HG02852 (cell line): Measurements from ENCODE around the gene MAP2K6.

Source experiments
- ATAC-seq: cut with Tn5 transposase; IDR thresholded peaks from one replicate; pipeline ENCODE4 v1.9.1; 2021; ENCODE audit warnings: mild to moderate bottlenecking, moderate library complexity; ENCODE audit not compliant: unreplicated experiment

The MAP2K6 gene

DNA sequence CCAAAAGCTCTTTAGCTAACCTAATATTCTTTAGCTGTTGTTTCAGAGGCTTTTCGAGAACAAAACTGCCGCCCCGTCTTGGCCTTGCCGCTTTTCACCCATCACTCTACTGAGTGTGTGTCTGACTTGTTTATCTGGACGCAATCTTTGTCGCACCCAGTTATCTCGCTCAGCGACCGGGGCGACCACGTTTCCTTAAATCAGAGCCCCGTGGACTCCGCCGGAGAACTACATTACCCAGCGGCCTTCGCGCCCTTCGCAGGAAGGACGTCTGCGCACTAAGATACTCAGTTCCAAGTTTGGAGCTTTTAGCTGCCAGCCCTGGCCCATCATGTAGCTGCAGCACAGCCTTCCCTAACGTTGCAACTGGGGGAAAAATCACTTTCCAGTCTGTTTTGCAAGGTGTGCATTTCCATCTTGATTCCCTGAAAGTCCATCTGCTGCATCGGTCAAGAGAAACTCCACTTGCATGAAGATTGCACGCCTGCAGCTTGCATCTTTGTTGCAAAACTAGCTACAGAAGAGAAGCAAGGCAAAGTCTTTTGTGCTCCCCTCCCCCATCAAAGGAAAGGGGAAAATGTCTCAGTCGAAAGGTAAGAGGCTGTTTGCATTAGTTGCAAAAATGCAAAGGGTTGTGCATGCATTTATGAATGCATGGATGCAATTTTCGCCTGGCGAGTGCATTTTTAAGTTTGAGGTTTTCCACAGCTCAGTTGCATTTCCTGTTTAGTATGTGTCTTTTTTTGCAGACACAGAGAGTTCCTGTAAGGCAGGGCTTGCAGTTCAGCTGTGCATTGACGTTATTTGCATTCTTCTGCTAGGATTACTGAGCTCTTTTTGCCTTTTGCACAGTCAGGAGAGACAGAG lies at the start of gene MAP2K6:
MAP2K6 (plus strand) TSS at position 290 of the 867 bp plus-strand sequence; CDS start at position 578, 288 bp downstream.
- peak; percentile 96 for ATAC-seq

- ATAC-seq = peak; percentile 91
These were observed 47.2 kb upstream of the MAP2K6 start for GRCh38 chr17:69367298-69367697.

GRCh38 chr17:69373069-69373468 lies 41.4 kb upstream of the MAP2K6 start:
- ATAC-seq = no peak

- no peak for ATAC-seq
These were observed 39.3 kb upstream of the MAP2K6 start for GRCh38 chr17:69375229-69375628.

DNA sequence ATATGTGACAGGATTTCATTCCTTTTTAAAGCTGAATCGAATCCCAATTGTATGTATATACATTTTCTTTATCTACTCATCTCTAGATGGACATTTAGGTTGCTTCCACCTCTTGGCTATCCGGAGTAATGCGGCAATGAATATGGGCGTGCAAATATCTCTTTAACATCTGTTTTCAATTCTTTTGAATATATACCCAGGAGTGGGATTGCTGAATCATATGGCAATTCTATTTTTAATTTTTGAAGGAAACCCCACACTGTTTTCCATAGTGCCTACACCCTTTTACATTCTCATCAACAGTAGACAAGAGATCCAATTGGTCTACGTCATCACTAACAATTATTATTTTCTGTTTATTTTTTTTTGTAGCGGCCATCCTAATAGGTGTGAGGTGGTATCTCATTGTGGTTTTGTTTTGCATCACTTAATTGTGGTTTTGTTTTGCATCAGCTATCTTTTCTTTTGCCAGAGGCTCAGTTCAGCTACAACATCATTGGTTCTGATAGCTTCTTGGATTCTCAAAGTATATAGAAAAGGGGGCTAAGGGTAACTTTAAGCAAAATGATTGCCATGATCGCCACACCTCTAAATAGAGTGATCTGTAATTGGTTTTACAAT lies 25.6 kb upstream of the MAP2K6 start:
- no peak for ATAC-seq

DNA sequence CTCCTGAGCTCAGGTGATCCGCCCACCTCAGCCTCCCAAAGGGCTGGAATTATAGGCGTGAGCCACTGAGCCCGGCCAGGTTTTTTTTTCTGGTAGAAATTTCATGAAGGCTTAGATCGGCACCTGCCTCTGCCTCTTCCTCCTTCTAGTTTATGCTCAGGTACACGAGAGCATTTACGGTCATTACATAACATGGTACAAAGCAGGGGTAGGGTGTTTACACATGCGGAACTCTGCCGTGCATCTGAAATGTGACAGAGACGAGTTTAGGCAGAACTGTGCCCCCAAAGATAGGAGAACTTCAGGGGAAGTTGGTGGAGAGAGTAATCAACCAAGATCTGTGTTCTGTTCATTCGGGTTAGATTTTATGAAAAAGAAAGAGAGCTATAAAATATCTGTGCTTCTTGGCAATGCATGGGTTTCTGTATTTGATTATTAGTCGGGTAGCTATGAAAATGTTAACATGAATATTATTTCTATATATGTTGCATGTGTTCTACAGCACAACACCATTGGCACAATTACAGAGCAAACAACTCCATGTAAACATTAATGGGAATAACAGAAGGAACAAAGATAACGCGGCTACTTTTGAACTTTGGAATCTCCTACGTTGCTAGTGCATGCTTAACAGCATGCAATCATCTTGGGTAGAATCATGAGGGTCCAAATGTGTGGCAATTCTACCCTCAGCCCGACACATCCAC lies 23.5 kb upstream of the MAP2K6 start:
- ATAC-seq = no peak

- no peak for ATAC-seq
These were observed 13.2 kb upstream of the MAP2K6 start for GRCh38 chr17:69401251-69401650.

DNA sequence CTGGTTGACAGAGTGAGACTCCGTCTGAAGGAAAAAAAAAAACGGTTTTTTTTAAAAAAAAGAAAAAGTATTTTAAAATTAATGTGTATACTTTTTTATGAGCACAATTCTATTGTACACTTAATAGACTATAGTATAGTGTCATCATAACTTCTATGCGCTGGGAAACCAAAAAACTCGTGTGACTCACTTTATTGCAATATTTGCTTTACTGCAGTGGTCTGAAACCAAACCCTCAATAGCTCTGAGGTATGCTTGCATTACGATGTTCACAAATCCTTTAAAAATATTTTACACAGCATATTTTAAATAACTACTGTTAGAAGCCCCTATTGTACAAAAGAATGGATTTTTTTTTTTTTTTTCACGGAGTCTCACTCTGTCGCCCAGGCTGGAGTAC lies 12.4 kb upstream of the MAP2K6 start:
- no peak for ATAC-seq

DNA sequence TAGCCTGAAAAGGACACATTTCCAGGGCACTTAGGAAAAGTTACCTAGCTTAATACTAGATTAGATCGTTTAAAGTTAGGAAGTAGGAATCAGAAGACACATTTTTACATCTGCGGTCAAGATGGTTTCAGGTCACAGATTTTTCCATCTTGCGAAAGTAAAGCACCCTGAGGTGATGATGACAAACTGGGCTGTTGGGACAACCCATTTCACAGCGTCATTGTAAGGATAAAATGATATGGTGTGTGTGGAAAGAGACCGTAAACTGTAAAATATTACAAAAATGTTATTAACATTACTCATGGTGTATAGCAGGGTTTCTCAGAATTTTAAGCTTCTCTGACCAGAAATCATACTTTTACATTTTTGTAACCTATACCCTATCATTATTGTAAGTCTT lies 10.1 kb upstream of the MAP2K6 start:
- no peak for ATAC-seq

DNA sequence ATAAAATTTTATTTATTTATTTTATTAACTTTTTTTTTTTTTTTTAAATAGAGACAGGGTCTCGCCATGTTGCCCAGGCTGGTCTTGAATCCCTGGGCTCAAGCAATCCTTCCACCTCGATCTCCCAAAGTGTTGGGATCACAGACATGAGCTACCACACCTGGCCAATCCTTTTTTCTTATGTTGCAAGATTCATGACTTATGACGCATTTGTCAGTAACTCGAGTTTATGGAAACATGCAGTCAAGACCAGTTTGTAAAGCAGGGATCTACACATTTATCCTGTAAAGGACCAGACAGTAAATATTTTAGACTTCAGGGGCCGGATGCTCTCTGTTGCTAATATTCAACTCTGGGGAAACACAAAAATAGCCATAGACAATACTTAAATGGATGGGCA lies 9.4 kb upstream of the MAP2K6 start:
- ATAC-seq = no peak

DNA sequence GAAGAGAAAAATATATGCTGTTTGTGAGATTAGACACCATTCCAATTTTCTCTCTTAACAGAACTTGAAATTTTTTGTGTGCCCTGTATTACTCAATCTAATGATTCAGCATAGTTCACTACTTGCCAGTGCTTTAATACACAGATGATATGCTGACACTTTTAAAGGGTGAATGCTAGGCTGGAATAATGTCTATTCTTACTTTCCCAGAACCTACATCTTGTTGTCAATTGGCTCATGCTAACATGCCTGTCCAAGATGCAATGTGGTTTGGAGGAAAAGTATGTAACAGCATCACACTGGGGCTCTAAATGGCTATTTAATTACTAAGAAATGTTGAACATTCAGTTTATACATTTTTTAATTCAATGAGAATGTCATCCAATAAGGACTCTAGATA lies 7.6 kb upstream of the MAP2K6 start:
- ATAC-seq = no peak

GRCh38 chr17:69407759-69408158 lies 6.7 kb upstream of the MAP2K6 start:
- no peak for ATAC-seq

DNA sequence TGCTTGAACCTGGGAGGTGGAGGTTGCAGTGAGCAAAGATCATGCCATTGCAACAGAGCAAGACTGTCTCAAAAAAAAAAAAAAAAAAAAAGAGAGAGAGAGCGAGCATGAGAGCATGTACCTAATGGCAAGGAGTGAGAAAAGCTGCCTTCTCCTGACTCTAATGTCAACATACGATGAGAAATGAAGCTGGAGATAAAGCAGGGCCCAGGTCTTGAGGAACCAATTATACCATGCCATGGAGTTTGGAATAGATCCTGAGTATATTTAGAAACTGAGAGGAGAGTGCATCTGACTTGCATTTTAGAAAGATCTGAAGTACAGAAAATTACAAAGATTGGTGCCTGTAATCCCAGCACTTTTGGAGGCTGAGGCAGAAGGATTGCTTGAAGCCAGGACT lies 3.8 kb upstream of the MAP2K6 start:
- ATAC-seq = no peak

- ATAC-seq = no peak
These were observed 2.7 kb upstream of the MAP2K6 start for GRCh38 chr17:69411766-69412165.

GRCh38 chr17:69412251-69412671 lies 2.2 kb upstream of the MAP2K6 start:
- ATAC-seq = no peak

DNA sequence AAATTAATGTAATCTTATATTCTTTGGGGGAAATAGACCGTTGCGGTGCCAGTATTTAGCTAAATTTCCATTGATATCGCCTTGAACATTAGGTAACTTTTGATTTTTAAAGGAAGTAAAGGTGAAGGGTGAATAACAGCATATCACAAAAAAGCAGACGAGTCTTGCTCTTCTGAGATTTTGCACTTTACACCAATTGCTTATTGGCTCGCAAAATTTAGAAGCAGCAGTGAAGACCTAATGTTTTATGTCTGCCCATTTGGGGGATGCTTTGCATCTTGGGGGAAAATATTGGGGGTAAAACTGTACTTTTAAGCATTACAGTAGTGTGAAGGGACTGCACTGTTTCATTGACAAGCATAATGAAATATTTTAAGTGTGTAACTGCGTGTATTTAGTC lies 934 bp downstream of the MAP2K6 start:
- no peak for ATAC-seq

- ATAC-seq = no peak
These were observed 3.3 kb downstream of the MAP2K6 start for GRCh38 chr17:69417545-69418483.

DNA sequence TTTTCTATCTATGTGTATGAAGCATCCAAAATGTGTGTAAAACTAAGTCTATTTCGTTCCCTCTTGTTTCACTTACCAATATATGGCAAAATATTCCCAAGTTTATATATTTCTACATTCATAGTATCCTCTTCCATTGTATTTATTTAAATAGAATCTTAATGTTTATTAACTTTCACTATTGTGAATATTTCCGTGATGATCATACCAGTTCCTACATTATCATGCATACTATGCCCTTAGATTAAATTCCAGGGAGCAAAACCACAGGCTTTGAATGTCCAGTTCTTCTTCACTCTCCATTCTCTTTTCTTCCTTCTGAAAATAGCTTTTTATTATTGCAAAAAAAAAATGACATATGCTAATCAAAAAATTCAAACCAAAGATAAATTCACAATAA lies 4.0 kb downstream of the MAP2K6 start:
- no peak for ATAC-seq

DNA sequence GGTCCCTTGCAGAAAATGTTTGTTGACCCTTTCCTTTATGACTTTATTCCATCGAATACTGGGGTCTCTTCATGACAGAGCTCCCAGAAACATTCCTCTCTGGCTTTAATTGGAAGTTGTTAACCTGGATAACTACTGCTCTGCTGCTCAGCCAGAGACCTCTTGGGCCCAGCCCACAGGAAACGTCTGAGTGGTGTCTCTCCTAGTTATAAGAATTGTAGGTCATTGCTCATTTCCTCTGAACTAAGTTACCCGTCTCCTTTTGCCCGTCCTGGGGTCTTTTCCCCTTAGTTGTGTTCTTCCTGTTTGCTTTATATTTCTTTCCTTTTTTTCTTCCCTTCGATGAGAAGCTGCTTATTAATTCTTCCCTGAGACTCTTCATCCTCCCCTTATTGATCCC lies 9.0 kb downstream of the MAP2K6 start:
- no peak for ATAC-seq

DNA sequence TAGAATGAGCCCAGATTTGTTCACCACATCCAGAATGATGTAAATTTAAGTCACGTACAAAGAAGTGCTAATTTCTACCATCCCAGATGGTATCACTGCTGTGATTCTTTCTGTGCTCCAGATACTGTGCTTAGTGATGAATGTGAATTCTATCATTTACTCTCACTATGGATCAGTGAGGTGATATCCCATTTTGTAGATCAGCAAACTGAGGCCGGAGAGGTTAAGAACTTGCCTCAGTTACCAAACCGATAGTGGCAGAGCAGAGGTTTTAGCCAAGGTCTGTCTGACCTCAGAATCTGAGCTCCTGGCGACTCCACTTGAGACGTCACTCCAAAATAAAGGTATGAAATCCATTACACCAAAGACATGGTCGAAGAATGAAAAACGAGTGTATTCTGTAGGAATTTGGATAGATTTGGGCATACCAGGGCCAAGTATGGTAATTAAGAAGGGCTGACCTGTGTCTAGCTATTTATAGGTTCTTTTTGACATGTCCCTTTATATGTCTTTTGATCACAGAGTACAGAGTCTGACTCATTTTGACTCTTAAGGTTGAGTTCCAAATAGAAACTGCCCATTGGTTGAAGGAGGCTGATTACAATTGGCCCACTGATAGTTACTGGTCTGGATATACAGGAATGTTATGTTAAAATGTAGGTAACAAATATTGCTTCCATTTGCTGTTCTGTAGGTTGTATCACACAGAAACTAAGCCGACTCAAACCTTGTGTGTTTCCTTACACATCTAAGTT lies 10.0 kb downstream of the MAP2K6 start:
- no peak for ATAC-seq
